H1 (cell line): ENCODE results near the gene PI4KA. TPM values are rescaled to one million over a fixed set of nuclear protein-coding genes. Genes with fewer than 3 reads are reported as not detected.

Experiments
- ATF2 ChIP-seq: IDR thresholded peaks from 2 replicates; pipeline ENCODE4 v1.6.1; 2012; ENCODE audit warnings: low read length, inconsistent platforms
- BACH1 ChIP-seq: IDR thresholded peaks from 2 replicates; pipeline ENCODE4 v1.6.1; 2012; ENCODE audit warnings: low read length, improper control_type of control experiment
- CHD7 ChIP-seq: fragments of 300-600 bp; sonication (generic); IDR thresholded peaks from 2 replicates; pipeline ENCODE4 v1.7.1; 2012; ENCODE audit warnings: low read length, moderate library complexity, mild to moderate bottlenecking, inconsistent platforms; ENCODE audit not compliant: insufficient replicate concordance
- CTCF ChIP-seq, 3 experiments: IDR thresholded peaks; 1 replicate in 2 of 3; 2 replicates in 1 of 3; pipeline versions ENCODE4 v1.5.1 to v1.6.1; 2011; ENCODE audit warnings: low read length in 3 of 3, mild to moderate bottlenecking in 3 of 3, inconsistent platforms in 2 of 3, low read depth in 1 of 3, moderate library complexity in 1 of 3; ENCODE audit not compliant: insufficient read depth in 1 of 3; ENCODE audit errors: control extremely low read depth in 1 of 3
- POU5F1 ChIP-seq: IDR thresholded peaks from 2 replicates; pipeline ENCODE4 v1.6.1; 2011; ENCODE audit warnings: low read depth, mild to moderate bottlenecking, low read length, moderate library complexity
- polyA plus RNA-seq, 7 experiments: library from polyadenylated mRNA; depleted of rRNA in 3 of 7; stranded (reverse) in 5 of 7; unstranded in 2 of 7; fragments of >200 nt in 5 of 7; fragments of 200-250 nt in 2 of 7; gene quantifications; 1 replicate in 5 of 7; 2 replicates in 1 of 7; 4 replicates in 1 of 7; pipeline versions ENCODE4 v1.2.1 to v1.2.3, GENCODE V29; 2011 to 2013; ENCODE audit warnings: missing spikeins in 2 of 7, mixed read lengths in 2 of 7
- total RNA-seq: library from RNA; stranded (reverse); fragmentation: NEBNext Ultra II Directional; extraction: Animal tissue kit (Norgen Biotek cat#: 25700); gene quantifications from 2 replicates; pipeline ENCODE4 v1.2.1, GENCODE V29; 2021

PI4KA gene
- total and polyA plus RNA-seq, 2 of the 8 experiments (the other 6 are each of a cell fraction or from before 2014, with no cell fraction given) = 22.5 to 37.7 TPM

GRCh38 chr22:20906387-20906767, 47.8 kb upstream of the PI4KA start (continued):
- TF ChIP-seq CHD7 (no peak), POU5F1 (no peak), ATF2 (no peak), CTCF (IDR thresholded peaks at IDR 0.05; ENCODE audit: control extremely low read depth in 1 of 3, insufficient read depth in 1 of 3, low read depth in 1 of 3, low read length in 3 of 3) (no peak), BACH1 (no peak)
